Parietal lobe (tissue), 1 donor: ENCODE results near the gene RSPO1. TPM values are rescaled to one million over a fixed set of nuclear protein-coding genes. Genes with fewer than 3 reads are reported as not detected.

ENCODE experiments used
- total RNA-seq: library from RNA; depleted of rRNA; stranded (reverse); fragments of >200 nt; gene quantifications from one replicate; pipeline ENCODE4 v1.2.3, GENCODE V29; 2014

Gene RSPO1, protein sequence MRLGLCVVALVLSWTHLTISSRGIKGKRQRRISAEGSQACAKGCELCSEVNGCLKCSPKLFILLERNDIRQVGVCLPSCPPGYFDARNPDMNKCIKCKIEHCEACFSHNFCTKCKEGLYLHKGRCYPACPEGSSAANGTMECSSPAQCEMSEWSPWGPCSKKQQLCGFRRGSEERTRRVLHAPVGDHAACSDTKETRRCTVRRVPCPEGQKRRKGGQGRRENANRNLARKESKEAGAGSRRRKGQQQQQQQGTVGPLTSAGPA
- total RNA-seq, result not detected

DNA sequence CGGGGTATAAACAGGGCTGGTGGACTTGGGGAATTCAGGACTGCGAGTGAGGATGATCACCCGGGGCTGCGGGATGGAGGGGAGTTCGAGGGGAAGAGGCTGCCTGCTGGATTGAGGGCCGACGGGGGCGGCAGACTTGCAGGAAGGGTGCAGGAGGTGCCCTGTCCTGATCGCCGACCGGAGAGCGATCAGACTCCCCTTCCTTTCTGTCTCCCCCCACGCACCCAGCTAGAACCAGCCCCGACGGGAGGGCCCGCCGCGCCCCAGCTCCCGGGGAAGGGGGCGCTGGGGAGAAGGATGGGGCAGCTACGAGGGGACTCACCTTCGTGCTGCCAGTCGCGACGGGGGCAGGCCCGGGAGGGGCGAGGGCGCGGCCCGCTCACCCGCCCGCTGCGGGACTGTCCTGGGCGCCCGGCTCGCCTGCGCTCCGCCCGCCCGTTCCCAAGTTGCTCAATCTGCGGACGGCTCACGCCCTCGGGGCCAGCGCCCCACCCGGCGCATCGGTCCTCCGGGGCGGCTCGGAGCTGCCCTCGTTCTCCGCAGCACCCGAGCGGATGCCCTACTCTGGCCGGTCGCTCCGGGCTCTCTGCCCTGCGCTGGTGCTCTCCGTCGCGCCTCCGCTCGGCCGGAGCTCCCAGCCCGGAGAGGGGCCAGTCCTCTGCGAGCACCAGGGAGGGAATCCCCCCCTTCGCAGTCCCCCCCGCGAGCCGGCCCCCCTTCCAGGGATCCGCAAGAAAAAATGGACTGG is at the start of gene RSPO1:
TSS of gene RSPO1 (minus strand) at position 649 of the 748 bp plus-strand sequence. CDS start 5,231 bp downstream, outside the sequence.

DNA sequence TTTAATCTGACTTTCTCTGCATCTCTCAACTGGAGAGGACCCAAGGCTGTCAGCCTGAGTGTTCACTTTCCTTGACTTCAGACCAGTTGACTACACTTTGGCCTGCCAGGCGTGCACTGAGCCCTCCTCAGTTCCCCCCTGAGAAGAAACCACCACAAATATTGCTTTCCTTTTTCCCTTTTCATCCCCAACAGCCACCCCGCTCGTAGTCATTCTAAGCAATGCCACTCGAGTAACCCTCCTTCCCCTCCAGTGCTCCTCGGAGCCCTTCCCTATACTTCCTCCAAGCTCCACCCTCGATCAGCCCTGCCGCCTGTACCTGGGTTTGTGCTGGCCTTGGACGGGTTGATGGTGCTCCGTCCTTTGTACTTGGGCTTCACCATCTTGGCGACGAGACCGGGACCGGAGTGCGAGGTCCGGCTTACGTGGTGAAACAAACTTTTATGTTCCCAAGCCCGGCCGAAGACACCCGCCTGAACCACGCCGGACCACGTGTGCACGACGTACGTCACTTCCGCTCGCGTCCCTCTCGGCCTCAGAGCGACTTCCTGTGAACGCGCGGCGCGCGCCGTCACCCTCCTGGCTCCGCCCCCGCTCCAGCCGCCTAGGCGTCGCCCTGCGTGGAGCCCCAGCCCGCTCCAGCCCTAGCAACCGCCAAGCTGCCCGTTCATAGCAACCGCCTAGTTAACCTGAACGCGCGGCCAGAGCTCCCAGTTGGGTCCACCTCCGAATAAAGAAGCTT is 39.1 kb downstream of the RSPO1 start, which contains the start of gene GNL2:
TSS of gene GNL2 (minus strand) at position 498 of the 742 bp plus-strand sequence. CDS start at position 383, 115 bp downstream.

Other genes with a start within 250 kb of the RSPO1 start
- 0.31 TPM for gene ZC3H12A, start 160.3 kb downstream of the RSPO1 start, total RNA-seq
- gene MEAF6, start 120.1 kb downstream of the RSPO1 start, total RNA-seq, result 99.5 TPM
- 23.5 TPM for gene SNIP1, start 80.6 kb downstream of the RSPO1 start, total RNA-seq
- 11.3 TPM for gene DNALI1, start 78.0 kb downstream of the RSPO1 start, total RNA-seq
- 49.5 TPM for gene GNL2, start 39.0 kb downstream of the RSPO1 start, total RNA-seq
- 1.9 TPM for gene CDCA8, start 57.6 kb upstream of the RSPO1 start, total RNA-seq
- 11.9 TPM for gene EPHA10, start 130.2 kb upstream of the RSPO1 start, total RNA-seq
- gene MANEAL, start 159.0 kb upstream of the RSPO1 start, total RNA-seq, result 41.0 TPM
- gene C1orf122, start 172.9 kb upstream of the RSPO1 start, total RNA-seq, result 10.3 TPM
- 11.0 TPM for gene YRDC, start 173.3 kb upstream of the RSPO1 start, total RNA-seq
- gene MTF1, start 224.7 kb upstream of the RSPO1 start, total RNA-seq, result 5.0 TPM